ELR (cell line): Measurements from ENCODE around the gene RNF11.

Experiments
- DNase-seq: peaks from one replicate; pipeline ENCODE4 v3.0.0-alpha.2; 2015; ENCODE audit warnings: low read depth

Gene RNF11

DNA sequence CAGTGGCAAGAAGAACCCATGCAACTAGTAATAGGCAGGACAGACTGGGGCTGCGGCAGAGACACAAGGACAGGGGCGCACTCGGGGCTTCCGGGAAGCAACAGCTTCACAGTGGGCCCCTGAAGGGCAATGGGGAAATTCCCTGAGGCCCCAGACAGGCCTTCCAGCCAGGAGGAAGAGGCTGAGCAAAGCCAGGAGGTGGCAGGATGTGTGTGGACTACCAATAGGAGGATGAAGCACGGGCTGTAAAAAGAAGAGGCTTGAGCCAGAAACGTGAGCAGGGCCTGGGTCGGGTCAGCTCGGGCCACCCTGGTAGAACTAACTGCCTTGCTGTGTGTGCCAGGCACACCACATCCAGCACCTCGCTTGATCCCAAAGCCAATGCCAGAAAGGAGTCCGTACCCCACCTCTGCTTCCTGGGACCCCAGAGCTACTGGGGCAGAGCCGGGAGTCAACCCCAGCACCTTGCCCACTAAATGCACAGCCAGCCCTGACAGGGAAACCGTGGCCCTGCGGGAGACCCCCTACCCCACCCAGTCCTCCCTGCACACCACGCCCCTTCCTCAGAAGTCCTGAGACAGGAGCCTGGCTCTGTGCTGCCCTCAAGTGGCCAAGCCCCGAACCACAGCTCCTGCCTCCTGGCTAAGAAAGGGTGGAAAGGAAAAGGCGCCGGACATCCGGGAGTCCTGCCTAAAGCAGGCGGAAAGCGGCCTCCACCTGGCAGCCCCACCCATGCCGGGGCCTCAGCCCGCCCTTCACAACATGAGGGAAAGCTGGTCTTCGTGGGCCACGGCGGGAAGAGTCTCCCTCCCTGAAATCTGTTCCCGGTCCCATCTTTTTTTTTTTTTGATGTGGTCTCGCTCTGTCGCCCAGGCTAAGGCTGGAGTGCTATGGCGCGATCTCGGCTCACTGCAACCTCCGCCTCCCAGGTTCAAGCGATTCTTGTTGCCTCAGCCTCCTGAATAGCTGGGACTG lies 60.6 kb downstream of the RNF11 start:
- DNase-seq, result peak; percentile 82

DNA sequence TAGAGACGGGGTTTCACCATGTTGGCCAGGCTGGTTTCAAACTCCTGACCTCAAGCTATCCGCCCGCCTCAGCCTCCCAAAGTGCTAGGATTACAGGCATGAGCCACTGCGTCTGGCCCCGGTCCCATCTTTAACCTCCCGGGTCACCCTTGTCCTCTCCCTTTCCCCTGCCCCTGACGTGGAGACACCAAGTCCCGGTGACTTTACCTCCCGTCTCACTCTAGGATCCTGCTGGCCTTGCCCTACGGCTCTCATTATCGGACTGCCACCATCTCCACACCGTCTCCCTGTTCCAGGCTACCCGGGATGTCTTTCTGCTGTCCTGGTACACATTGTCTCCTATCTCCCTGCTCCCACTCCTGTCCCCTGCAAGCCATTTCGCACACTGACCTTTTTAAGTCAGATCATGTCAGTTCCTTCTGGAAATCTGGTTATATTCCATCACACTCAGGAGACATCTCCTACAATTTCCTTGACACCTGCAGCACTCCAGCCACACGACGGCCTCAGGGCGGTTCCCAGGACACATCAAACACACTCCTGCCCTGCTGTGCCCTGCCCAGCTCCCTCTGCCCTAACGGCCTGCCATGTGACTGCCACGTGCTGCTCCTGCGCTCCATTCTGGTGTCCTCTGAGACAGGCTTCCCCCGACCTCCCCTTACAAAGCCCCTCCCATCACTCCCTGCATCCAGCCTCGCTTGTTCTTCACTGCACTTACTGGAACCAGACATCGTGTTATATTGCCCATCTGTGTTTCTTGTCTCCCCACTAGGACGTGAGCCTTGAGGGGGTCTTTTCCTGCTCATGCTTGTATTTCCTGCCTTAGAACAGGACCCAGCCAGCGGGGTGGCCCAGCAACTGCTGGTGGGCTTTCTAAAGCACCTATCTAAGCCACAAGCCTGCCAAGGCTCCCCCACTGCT lies 61.6 kb downstream of the RNF11 start:
- DNase-seq, result no peak

DNA sequence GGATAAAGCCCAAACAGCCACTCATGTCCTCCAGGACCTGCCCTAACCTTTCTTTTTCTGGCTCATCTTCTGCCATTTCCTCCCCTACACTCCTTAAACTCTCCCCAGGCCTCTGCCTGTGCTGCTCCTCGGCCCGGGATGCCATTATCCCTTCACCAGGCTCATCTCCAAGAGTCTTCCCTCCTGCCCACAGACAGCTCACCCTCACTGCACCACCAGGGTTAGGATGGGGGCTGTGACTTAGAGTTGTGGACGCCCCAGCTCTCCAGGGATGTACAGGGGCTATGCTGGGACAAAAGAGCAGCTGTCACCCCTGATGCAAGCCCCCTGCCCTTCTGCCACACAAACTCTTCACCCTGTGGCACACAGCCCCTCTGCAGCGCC lies 62.2 kb downstream of the RNF11 start:
- no peak for DNase-seq

DNA sequence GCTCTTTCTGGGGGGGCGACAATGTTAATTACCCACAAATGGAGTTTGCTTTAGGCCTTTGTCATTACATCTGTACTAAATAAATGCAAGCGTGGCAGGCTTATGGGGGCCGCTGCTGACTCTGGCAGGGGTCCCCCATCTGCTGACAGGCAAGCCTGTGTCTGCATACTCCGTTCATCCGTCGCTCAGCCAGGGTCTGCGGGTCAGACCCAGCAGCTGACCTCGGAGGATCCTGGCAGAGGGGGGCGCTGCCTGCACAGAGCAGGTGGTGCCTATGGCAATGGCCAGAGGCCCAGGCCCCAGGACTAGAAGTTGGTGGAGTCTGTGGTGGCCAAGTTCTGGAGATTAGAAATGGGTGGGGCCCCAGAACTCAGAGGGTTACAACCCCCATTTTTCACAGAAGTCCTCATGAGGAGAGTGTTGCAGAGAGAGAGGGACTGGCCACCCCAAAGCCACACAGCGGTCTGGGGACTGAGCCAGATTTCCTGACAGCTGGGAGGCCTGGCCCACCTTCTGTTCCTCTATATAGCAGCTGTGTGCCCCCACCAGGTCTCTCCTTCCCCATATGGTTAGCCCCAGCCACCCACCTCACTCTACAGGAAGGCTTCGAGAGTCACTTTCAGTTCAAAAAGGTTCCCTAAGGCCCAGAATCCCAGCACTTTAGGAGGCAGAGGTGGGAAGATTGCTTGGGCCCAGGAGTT lies 63.3 kb downstream of the RNF11 start:
- DNase-seq, result no peak

DNA sequence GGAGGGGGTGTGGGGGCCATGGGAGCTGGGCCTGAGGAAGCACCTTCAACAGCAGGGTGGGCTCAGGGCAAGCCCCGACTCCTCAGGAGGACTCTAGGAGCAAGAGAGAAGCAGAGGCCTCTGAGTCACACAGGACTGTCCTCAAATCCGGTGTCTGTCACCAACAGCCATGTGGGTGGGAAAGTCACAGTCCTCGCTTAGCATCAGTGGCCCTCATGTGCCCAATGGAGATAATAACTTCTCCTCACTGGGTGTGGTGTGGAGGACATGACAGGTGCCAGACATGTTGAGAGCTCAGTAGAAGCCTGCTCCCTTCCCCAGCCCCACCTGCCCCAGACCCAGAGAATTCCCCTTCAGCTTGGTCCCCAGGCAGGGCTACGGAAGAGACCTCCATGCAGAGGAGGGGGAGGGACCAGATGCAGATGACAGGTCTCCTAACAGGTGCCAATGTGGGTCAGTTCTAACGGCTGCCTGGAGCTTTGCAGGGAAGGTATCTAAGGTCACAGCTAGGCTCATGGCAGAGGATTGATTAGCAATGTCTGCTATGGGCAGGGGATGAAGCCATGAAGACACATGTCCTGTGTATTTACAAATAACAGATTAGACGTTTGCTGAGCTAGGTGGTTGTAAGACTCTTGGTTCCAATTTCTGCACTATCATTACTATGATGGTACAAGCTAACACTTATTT lies 64.1 kb downstream of the RNF11 start:
- no peak for DNase-seq

DNA sequence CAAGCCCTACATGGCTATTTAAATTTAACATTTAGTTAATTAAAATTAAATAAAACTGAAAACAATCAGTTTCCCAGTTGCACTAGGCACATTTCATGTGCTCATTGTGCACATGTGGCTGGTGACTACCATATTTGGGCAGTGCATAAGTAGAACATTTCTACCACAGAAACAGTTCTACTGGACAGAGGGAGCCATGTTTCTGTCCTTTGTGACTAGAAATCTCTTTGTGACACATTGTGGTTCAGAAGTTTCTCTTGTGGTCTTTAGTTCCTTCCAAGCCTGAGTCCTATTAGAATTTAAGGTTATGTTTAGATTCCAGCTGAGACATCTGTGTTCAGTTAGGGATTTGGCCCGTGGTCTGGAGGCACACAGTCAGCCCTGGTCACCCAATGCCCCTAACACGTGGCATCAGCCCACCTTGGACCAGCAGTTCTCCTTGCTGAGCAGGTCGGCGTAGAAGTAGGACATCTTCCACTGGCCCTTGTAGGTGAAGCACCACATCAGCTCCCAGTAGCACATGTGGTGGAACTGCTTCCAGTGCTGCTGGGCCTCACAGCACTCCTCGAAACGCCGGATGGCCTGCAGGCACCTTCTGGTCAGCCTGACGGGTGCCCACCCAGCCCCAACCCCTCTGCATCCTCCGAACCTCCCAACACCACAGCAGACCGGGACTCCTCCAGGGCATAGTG lies 65.2 kb downstream of the RNF11 start:
- DNase-seq, result no peak

DNA sequence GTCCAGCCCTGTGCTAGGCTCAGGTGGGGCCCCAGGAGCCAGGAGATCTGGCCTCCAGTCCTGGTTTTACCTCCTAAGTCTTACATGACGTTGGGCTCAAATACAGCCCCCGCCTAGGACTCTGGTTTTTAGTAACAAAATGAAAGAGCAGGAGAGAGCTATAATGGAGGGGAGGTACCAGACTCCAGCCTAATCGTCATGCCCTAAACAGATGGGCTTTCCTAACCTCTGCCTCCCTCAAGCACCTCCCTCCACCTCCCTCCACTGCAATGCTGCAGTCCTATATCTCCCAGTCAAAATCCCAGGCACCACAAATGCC lies 65.7 kb downstream of the RNF11 start:
- DNase-seq, result no peak

DNA sequence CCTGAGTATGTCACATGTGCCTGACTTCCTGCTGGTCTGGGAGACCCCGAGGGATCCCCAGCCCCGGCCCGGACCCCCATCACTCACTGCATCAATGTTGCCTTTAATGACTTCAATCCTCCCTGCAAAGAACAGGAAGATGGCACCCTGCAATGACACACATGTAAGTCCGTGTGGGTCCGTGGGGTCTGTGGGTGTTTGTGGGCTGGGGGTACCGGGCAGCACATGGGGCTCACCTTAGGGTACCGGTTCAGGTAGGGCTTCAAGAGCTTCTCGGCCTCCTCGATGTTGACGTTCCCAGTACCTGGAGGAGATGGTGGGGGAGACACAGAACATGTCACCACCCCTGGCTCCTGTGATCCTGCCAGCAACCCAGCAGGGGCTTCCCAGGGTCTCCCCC lies 66.2 kb downstream of the RNF11 start:
- DNase-seq, result no peak

DNA sequence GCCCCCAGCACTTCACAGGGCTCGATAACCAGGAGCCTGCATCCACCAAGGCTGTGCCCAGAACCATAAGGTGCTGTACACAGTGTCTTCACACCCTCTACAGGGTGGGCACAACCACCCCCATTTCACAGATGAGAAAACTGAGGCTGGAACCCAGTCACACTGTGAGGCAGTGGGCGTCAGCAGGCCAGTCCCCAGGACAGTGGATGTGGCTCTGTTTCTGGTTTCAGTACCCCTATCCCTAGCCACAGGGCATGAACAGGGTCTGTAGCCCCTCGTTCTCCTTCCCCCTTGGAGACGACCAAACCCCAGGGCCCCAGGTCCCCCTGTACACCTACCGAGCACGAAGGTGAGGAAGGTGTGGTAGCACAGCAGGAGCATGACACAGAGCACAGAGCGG lies 66.7 kb downstream of the RNF11 start:
- DNase-seq, result no peak

DNA sequence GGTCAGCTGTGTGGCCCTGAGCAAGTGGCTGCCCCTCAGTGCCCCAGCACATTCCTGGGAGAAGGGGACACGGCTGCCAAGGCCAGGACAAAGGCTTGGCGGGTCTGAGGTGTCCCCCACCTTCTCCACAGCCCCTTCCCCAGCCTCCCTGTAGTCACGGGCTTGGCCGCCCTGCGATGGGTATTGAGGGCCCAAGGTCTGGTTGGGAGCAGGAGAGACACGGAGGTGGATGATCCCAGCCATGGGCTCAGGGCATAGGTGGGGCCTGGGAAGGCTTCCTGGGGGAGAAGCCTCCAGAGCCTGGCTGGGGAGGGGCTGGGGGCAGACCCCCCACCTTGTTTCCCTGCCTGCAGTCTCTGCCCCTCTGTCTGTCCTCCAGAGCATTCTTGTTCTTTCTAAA lies 67.2 kb downstream of the RNF11 start:
- no peak for DNase-seq

DNA sequence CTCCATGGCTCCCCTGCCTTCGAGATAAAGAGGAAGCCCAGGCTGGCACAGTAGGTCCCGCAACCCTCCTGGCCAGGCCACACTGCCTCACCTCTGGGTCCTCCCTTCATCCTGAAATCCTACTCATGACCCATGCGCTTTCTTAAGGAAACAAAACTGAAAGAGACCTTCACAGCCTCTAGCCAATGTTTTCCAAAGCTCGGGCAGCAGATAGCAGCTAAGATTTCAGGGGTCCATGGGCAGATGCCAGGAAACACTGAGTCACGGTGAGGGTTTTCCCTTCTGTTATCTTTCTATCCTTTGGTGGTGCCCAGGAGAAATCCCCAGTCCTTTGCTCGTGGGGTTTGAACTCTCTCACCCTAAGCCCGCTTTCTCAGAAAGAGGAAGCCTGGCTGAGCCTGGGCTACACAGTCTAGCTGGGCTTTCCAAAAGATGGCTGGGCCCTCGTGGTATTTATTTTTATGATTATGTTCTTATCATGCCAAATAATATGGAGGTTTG lies 67.7 kb downstream of the RNF11 start:
- no peak for DNase-seq

DNA sequence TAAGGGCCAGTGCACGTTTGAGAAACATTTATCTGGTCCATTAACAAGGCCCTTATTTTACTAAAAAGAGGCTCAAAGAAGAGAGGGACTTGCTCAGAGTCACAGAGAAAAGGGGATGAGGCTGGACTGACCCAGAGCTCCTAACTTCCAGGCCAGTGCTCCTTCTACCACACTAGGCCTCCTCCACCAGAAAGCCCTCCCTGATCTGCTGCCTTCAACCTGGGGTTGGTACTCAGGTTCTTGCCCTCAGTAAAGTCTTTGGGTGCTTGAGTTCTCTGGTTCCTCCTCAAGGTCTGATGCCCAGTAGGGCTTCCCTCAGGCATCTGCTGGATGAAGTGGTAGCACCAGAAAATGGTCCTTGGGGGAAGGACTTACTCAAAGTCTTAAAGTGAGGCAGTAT lies 68.3 kb downstream of the RNF11 start:
- DNase-seq, result no peak

DNA sequence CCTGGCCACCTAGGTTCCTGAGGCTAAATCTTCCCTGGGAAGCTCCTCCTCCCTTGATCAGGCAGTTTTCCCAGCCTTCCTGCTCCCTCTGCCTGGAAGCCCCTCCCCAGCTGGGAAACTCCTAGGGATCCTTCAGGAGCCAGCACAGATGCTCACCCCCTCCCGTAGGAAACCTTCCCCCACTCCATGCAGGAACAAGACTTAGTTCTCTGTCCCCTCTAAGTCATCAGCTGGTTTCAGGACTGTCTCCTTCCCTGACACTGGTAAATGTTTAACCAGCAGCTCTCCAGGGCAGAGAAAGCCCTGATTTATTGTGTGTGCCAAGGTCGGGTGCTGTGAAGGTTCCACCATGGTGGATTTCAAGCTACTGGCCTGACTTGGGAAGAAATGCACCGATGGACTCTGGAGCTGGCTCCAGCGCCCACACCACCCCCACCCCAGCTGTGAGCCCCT lies 69.3 kb downstream of the RNF11 start:
- DNase-seq, result no peak

DNA sequence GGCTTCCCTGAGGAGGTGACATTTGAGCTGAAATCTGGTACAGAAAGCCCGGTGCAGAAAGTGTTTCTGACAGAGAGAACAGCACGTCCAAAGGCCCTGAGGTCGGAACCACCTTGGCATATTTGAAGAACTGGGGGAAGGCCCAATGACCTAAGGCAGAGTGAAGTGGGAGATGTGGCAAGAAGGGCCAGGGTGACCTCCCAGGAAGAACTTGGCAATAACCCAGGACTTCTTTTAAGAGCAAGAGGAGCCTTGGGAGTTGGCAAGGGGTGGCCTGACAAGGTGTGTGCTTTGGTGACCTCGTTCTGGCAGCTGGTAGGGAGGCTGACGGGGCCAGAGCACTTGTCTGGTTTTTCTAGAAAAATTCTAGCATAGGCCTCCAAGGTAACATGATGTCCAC lies 70.9 kb downstream of the RNF11 start:
- no peak for DNase-seq

DNA sequence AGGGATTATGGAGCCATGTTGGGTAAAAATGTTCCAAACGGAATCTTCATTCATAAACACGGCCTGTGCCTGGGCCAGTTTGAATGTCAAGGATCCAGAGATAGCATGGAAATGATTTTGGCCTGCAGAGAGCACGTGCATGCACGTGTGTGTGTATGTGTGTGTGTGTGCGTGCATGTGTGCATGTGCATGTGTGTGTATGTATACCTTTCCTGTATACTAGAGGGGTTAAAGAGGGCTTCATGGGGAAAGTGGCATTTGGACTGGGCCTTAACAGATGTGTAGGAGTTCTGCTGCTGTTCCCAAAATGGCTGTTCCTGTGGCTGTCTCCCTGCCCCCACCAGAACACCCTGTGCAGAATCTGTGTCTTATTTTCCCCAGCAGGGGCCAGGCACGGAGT lies 72.6 kb downstream of the RNF11 start:
- no peak for DNase-seq

DNA sequence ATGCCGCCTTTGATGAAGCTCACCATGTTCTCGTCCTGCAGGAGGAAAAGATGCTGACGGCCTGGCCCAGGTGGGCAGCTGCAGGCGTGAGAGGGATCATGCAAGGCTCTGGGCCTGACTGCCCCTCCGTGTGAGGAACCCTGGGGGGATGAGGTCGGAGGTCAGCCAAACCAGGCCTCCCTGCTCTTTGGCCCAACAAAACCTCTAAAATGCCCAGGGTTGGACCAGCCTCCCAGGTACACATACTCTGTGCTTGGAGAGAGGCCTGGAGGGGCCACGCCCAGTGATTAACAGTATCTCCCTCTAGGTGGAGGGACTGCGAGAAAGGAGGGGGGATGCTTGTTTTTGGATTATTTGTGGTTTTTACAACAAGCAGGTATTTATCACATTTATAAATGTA lies 73.2 kb downstream of the RNF11 start:
- DNase-seq, result no peak

DNA sequence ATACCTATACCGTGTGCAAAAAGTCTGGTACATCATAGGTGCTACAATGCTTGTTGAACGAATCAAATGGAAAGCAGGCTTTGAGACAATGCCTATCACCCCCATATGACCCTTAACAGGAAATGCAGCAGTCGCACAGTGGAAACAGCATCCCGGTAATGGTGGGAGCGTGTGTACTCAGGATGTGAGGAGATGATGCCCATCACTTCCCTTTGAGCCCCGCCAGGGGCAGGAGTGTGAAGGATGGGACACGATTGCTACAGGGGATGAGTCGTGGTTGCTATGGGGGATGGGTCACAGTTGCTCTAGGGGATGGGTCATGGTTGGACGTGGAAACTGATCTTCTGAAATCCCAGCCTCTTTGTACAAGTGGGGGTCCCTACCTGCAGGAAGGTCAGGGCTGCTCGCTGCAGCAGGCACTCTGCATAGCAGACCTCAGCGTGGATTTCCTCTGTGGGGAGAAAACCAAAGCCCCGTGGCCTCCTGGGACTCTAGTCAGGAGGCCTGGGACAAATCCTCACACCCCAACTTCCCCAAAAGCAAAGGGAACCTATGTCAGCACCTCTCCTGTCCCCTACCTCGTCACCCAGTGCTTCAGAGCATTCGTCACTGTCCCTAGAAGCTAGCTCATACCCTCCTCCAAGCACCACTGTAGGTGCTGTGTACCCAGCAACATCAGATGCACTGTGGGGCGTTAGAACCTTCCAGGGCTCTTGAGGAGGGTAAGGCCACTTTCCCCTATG lies 75.0 kb downstream of the RNF11 start:
- peak; percentile 58 for DNase-seq

DNA sequence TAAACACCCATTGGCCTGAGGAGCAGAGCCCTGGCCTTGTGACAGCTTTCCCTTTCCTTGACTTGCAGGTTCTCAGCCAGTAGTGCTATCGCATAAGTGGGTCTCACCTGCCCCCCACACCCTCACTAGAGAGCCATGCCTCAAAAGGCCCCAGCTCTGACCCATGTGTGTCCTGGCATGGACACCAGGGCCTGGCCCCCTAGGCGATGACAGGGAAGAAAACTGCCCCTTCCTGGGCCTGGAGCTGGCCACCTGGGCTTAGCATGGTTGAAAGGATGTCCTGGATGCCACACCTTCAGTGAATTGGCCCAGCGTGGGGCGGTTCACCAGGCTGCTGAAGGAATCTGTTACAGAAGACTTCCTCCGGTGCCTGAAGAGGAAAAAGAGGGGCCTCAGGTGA lies 75.8 kb downstream of the RNF11 start:
- no peak for DNase-seq

DNA sequence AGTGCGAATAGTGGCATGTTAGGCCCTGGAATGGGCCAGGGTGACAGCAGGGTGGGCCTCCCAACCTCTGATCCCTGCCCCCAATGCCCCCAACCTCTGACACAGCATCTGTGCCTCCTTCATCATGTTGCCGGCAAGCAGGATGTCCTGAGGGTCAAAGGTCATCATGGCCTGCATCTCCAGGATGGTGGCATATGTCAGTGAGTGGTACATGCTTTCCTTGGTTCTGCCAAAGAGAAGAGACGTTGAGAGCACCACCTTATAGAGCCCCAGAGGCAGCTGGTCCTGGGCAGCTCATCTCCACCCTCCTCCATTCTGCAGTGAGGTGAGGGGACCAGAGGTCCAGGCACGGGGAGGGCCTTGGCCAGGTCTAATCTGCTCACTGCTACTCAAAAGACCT lies 76.6 kb downstream of the RNF11 start:
- no peak for DNase-seq

DNA sequence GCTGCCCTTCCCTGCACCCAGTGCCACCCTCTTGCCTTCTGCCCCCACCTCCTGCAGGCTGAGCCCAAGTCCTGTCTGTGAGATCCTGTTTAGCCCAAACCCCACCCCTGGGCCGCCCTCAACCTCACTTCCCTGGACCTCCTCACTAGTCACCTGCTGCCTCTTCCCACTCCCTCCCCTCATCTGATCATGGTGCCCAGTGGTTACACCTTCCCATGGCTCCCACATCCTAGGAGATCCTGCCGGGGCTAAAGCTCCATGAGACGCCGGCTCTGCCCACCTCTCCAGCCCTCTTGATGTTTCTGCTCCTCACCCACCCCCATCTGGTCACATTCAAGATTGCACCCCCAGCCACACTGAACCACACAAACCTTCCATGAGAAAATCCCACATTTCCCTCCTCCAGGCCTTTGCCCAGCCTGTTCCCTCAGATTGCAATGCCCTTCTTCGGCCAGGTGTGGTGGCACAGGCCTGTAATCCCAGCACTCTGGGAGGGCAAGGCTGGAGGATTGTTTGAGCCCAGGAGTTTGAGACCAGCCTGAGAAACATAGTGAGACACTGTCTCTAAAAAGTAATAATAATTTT lies 77.3 kb downstream of the RNF11 start:
- DNase-seq, result peak; percentile 34
